Uterus (tissue), 4 donors: ENCODE data around the gene PSMD13. TPM values are rescaled to one million over a fixed set of nuclear protein-coding genes. Genes with fewer than 3 reads are reported as not detected.
"Not testable (repeated sequence)": the region's sequence is repeated elsewhere in the genome, so short reads cannot be mapped to it uniquely, and the experiment has no call there.

ENCODE experiments used
- DNase-seq, 2 donors: peaks; one replicate each; pipeline ENCODE4 v3.0.0-alpha.2; 2019 to 2020
- H3K27ac ChIP-seq, 2 donors: fragments of 200-600 bp; sonication (generic); 1 replicate in 1 of 2; 2 replicates in 1 of 2; pipeline ENCODE4 v1.5.1; 2016 to 2018
- H3K27me3 ChIP-seq, 2 donors: fragments of 200-600 bp; sonication (generic); one replicate each; pipeline ENCODE4 v1.5.1; 2018 to 2019; ENCODE audit warnings: control low read depth in 1 of 2
- H3K36me3 ChIP-seq, 2 donors: fragments of 200-600 bp; sonication (generic); one replicate each; pipeline ENCODE4 v1.5.1; 2019; ENCODE audit warnings: control low read depth in 1 of 2
- H3K4me1 ChIP-seq, 2 donors: fragments of 200-600 bp; sonication (generic); one replicate each; pipeline ENCODE4 v1.5.1; 2018 to 2019; ENCODE audit warnings: control low read depth in 1 of 2
- H3K4me3 ChIP-seq, 2 donors: fragments of 200-600 bp; sonication (generic); 1 replicate in 1 of 2; 2 replicates in 1 of 2; pipeline ENCODE4 v1.5.1; 2018 to 2019; ENCODE audit warnings: mild to moderate bottlenecking in 1 of 2
- H3K9me3 ChIP-seq, 2 donors: fragments of 200-600 bp; sonication (generic); one replicate each; pipeline ENCODE4 v1.5.1; 2019; ENCODE audit warnings: control low read depth in 1 of 2
- CTCF ChIP-seq, 4 experiments: fragments of 200-600 bp in 2 of 4; fragments of 450-650 bp in 2 of 4; sonication (generic) in 2 of 4; IDR thresholded peaks; one replicate each; pipeline ENCODE4 v1.5.1; 2016 to 2019; ENCODE audit warnings: antibody characterized with exemption in 4 of 4, mild to moderate bottlenecking in 2 of 4, moderate library complexity in 1 of 4
- POLR2A ChIP-seq, 2 donors: fragments of 450-650 bp; IDR thresholded peaks; one replicate each; pipeline ENCODE4 v1.6.1; 2016; ENCODE audit warnings: antibody characterized with exemption in 2 of 2, mild to moderate bottlenecking in 1 of 2, moderate library complexity in 1 of 2
- intact Hi-C: fragments of 100-400 bp; cut with DNase I; formaldehyde crosslinking; loops from one replicate; pipeline ENCODE4 v1.15.1; 2023; ENCODE audit warnings: low total_unique reads
- total RNA-seq, 4 donors: library from RNA; depleted of rRNA in 3 of 4; stranded (reverse); fragments of >200 nt in 3 of 4; gene quantifications; one replicate each; pipeline versions ENCODE4 v1.1.0 to v1.2.4, GENCODE V29; 2014 to 2023
- donor health status: DM: yes; HTN: yes; CAD: no.

The PSMD13 gene
- total RNA-seq, 4 donors from 2014 or later, result 17.9 to 94.3 (median 78.2) TPM

DNA sequence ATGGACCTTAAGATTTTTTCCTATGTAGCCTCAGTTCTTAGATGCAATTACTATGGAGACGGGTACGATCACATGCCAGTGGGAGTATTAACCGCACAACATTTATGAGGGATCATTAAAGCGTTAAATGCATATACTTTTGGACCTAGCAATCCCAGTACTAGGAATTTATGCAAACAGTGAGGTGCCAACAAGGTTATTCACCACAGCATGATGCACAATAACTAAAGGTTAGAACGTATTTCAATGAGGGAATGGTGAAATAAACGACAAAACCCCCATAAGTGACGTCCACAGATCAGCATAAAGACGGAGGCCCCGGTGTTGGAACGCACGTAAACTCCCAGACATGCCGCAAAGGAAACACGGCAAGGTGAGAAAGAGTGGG, 1.2 kb upstream of the PSMD13 start:
- no peaks in the 10 kb centered on the region for H3K27me3 ChIP-seq
- no peak for TF ChIP-seq CTCF (IDR thresholded peaks at IDR 0.05)
- TF ChIP-seq POLR2A (IDR thresholded peaks at IDR 0.05), result no peak
- H3K27ac ChIP-seq, result peak overlapping the region; percentile 90 to 92
- intact Hi-C loops, result no loop called here
- no peaks in the 10 kb centered on the region for H3K9me3 ChIP-seq
- peaks cover 11 to 15% of the 10 kb centered on the region in 2 donors for H3K4me1 ChIP-seq
- DNase-seq, result no peak
- H3K4me3 ChIP-seq, result peak overlapping the region; percentile 76 to 94
- no peaks in the 10 kb centered on the region for H3K36me3 ChIP-seq

GRCh38 chr11:235997-236773, 591 bp upstream of the PSMD13 start, which contains the start of gene SIRT3:
TSS of gene SIRT3 (minus strand) at chr11:236342. CDS start at chr11:236328, 14 bp downstream.
- TF ChIP-seq CTCF (IDR thresholded peaks at IDR 0.05) (peak in 2 of 4 experiments; percentile 36 to 60), POLR2A (IDR thresholded peaks at IDR 0.05) (peak; percentile 18 to 50)
- Histone ChIP-seq H3K9me3 (no peaks in the 10 kb centered on the region), H3K4me3 (peak within 1 kb of the TSS; percentile 76 to 99), H3K27ac (peak within 1 kb of the TSS; percentile 90 to 92), H3K4me1 (peaks cover 11 to 15% of the 10 kb centered on the region in 2 donors), H3K36me3 (no peaks in the 10 kb centered on the region), H3K27me3 (no peaks in the 10 kb centered on the region)
- DNase-seq, result peak; percentile 79 to 83
- intact Hi-C loops, result no loop called here

GRCh38 chr11:238346-238745, 1.6 kb downstream of the PSMD13 start:
- intact Hi-C loops, H3K36me3 ChIP-seq, H3K27ac ChIP-seq, DNase-seq, H3K27me3 ChIP-seq, H3K9me3 ChIP-seq, H3K4me3 ChIP-seq: not testable (repeated sequence)
- peaks cover 11 to 15% of the 10 kb centered on the region in 2 donors for H3K4me1 ChIP-seq

DNA sequence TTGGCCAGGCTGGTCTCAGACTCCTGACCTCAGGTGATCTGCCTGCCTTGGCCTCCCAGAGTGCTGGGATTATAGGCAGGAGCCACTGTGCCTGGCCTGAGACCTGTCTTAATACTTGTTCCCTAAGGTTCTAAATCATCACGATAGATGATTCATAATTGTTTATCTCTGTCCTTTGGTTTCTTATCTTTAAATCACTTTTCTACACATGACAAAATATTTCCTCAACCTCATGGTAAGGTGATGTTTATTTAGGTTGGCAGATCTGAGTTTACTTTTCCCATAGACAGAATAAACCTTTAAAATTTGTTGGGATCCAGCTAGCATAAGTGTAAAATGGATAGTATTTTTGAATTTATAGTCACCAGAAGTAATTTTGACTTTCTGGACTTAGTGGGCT, 3.5 kb downstream of the PSMD13 start:
- DNase-seq, result no peak
- Histone ChIP-seq H3K36me3 (no peaks in the 10 kb centered on the region), H3K27me3 (no peaks in the 10 kb centered on the region), H3K4me3 (no peak overlapping the region), H3K27ac (no peak overlapping the region), H3K9me3 (no peaks in the 10 kb centered on the region), H3K4me1 (peaks cover 9 to 13% of the 10 kb centered on the region in 2 donors)
- TF ChIP-seq CTCF (IDR thresholded peaks at IDR 0.05) (no peak), POLR2A (IDR thresholded peaks at IDR 0.05) (no peak)
- intact Hi-C loops, result no loop called here

- Histone ChIP-seq H3K4me1 (peaks cover 7 to 9% of the 10 kb centered on the region in 2 donors), H3K4me3 (no peak overlapping the region), H3K27me3 (no peaks in the 10 kb centered on the region), H3K9me3 (no peaks in the 10 kb centered on the region), H3K27ac (no peak overlapping the region), H3K36me3 (no peaks in the 10 kb centered on the region)
- intact Hi-C loops, result no loop called here
- DNase-seq, result no peak
- TF ChIP-seq POLR2A (IDR thresholded peaks at IDR 0.05), result no peak
- no peak for TF ChIP-seq CTCF (IDR thresholded peaks at IDR 0.05)
These were observed 4.9 kb downstream of the PSMD13 start for GRCh38 chr11:241634-242033.
